HG02642 (cell line): ENCODE measurements around the gene FXYD2.

Source experiments
- ATAC-seq: cut with Tn5 transposase; IDR thresholded peaks from one replicate; pipeline ENCODE4 v1.9.1; 2021; ENCODE audit warnings: mild to moderate bottlenecking; ENCODE audit not compliant: unreplicated experiment, poor library complexity

The FXYD2 gene

DNA sequence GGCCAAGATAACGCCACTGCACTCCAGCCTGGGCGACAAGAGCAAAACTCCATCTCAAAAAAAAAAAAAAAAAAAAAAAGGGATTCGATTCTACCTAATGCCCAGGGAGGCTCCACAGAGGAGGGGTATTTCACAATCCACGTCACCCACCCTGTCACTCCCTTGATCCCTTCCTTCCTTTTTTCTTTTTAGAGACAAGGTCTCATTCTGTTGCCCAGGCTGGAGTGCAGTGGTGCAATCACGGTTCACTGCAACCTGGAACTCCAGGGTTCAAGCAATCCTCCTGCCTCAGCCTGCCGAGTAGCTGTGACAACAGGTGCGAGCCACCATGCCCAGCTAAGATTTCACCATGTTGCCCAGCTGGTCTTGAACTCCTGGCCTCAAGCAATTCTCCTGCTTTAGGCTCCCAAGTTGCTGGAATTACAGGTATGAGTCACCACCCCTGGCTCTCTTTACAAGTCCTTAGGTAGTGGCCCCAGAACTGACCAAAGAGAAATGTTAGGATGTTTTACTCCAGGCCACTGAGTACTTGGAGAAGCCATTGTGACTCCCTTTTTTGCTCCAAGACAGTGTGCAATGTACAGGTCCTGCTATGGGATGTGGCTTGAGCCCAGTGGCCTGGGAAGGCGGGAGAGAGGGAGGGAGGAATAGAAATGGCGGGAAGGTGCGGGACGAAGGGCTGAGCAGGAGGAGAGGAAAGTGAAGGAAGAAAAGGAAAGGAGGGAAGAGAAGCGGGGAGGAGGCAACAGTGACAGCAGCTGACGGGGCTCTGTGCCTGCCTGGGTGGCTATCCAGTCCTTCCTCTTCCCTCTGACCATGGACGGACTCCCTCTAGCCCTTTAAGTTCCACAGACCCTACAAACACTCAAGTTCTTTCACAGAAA is 11.8 kb upstream of the FXYD2 start:
- no peak for ATAC-seq

DNA sequence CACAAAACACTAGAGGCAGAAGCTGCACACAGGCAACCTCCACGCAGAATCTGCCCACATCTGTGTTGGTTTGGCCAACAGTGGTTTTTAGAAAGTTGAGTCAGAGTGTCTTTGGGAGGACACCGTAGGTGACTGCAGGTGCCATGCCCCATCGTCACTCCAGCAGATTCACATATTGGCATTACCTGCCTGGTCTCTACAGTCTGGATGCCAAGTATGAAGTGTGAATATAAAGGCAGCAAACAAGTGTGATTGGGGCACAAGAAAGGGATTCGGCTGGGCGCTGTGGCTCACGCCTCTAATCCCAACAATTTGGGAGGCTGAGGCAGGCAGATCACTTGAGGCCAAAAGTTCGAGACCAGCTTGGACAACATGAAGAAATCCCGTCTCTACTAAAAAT is 11.0 kb upstream of the FXYD2 start:
- ATAC-seq: no peak

DNA sequence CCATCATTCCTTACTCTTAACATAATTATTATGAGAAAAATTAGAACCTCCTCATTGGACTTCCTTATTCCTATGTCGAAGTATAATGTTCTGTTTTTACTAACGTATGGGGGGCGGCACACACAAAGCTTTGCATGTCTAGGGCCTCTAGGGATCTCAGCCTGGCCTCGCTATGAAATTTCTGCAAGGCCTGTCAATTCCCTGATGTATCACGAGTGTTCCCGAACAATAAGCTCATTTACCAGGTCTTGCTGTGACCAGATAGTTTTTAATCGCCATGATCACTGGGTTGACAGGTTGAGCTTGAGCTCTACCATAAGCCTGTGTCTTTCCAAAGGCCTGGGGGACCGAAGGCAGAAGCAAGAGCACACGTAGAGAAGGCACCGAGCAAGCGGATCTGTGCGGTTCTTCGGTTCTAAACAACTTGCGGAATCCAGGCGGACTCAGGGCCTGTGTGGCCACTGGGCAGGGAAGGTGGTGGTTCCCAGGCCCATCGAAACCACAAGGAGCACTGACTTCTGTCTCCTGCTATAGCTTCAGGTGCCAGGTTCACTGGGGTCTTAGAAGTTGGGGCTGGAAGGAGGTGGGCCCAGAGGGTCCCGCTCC is 10.4 kb upstream of the FXYD2 start:
- no peak for ATAC-seq

DNA sequence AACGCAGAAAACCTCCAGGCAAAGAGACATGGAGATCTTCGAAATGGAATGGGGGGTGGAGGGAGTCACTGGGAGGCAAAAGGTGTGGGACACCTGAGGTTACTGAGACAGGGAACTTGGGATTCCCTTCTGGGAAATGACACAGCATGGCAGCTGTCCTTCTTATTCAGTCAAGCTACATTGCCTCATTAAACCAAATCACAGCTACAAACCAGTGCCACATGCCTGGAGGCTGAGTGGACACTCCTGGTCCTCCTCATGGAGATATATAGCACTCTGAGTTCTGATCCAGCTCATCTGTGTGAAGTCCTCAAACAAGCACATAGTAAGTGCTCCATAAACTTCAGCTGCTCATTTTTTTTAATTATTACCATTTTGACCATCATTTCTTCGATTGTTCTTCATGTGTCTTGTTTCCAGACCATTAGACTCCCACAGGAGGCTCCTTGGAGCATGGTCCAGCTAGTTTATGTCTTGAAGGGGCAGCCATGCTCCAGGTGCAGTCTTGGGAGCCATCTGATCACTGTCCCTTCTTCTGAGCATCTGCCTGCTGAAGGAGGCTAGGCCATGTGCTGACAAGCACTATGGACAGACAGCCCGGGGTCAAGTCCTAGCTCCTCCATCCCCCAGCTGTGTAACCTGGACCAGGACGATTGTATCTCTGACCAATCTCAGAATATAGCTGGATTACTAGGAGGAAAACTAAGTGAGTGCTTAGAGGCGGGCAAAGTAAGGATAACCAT is 9.7 kb upstream of the FXYD2 start:
- ATAC-seq: no peak

DNA sequence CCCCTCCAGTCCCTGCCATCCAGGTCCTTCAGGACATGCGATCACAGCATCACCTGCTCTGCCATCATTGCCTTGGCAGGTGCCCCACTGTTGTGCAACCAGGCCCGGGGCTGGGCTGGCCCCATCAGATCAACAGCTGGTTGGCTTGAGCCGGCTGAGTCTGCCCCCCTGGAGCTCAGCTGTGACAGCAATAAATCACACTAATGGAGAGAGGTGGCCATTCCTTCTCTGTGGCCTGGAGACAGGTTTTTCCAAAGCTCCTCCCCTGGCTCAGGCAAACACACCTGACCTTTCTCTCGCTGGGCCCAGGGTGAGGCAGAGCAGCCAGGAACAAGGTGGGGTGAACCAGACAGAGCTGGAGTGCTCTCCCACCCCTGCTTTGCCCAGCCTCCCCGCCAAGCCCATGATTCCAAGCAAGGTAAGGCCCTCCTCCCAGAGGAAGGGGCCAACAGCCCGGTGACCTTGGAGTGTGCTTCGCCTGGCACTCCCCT is 8.9 kb upstream of the FXYD2 start:
- ATAC-seq: no peak

DNA sequence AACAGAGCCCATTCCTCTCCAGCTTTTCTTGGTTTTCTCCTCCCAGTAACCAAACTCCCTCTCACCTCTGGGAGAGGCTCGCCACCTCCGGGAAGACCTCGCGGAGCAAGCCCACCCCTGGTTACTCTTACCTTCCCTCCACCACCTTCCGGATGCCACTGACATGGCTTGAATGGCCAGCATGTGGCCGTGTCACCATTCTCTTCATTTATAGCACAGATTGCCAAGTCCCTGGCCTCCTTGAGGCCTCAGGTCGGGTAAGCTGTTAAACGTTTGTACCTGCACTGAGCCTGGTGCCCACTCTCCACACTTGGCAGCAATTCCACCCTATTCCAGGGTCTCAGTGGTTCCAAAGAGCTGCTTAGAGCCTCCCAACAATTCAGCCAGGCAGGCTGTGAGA is 8.0 kb upstream of the FXYD2 start:
- ATAC-seq: no peak

DNA sequence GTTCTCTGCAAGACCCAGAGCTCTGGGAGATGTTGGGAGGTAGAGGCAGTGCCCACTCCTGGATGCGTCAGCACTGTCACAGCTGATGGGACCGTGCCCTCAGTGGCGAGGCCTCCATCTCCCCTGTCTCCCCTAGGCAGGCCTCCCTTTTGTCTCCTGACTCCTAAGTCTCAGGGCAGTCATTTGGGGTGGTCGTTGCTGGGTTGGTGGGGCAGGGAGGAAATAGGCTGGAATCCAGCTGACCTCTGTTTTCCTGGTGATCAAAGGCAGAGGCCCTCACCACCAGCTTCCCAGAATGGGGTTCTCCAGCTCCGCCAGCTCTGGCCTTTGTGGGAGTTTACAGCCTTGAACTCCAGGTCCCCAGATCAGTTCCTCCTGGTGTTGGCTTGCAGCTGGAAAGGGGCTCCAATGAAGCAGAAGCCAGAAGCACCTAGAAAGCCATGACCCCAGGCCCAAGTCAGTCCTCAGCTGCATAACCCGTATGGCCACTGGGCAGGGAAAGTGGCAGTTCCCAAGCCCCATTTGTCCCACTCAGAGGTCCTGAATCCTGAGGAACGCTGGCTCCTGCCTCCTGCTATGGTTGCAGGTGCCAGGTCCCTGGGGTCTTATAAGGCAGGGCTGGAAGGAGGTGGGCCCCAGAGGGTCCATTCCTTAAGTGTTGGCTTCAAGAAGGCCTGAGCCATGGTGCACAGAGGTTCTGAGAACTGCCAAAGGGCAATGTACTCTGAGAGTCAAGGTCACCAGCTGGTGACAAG is 7.3 kb upstream of the FXYD2 start:
- ATAC-seq: no peak

DNA sequence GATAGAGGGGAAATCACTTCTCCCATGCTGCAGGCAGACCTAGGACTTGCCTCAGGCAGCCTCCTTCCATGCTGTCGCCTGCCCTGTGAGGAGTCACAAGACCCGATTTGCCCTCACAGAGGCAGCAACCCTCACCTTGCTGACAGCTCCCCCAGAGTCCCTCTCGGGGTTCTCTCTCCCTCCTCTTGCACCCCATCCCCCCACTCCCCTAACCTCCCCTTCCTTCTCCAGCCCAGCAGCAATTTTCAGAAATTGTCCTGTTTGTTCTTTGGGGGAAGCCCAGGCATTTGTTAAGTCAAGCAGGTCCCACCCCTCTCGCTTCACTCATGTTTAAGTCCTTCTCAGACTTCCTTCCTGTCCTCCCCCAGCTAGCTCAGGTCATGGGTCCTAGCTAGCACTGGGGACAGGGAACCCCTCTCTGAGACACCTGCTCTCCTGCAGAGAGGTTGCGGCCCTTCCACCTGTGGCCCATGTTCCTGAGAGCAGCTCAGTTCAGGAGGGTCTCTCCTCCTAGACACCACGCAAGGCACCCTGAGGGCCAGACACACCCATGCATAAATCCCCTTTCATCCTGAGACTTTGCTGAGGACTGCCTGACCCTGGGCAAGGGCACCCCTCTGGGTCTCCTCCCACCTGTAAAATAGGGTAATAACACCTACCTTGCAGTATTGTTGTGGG is 6.3 kb upstream of the FXYD2 start:
- no peak for ATAC-seq

DNA sequence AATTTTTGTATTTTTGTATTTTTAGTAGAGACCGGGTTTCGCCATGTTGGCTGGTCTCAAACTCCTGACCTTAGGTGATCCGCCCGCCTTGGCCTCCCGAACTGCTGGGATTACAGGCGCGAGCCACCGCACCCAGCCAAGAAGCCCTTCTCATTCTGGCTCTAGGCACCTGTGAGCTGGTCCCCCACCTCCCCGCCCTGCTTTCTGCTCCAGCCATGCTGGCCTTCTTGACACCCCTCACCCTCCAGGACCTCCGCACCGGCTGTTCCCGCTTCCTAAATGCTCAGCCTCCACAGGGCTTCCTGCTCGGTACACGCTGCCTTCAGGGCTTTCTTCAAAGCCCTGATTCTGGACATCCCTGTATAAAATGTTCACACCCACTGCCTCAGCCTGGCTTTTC is 5.5 kb upstream of the FXYD2 start:
- ATAC-seq: no peak

DNA sequence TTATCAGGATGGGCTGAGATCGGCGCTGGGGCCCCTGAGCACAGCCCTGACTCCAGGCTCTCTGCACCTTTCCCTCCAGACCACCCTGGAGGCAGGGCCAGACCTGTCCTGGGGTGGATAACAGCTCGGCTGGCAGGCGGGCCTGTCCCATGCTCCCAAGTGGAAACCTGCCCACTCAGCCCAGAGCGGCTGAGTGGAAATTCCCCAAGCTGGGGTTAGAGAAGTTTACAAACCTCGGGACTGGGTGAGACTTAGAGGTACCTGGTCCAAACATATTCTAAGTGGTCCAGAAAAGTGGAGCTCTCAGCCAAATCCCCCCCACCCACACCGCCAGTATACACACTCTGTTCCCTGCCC is 4.8 kb upstream of the FXYD2 start:
- no peak for ATAC-seq

DNA sequence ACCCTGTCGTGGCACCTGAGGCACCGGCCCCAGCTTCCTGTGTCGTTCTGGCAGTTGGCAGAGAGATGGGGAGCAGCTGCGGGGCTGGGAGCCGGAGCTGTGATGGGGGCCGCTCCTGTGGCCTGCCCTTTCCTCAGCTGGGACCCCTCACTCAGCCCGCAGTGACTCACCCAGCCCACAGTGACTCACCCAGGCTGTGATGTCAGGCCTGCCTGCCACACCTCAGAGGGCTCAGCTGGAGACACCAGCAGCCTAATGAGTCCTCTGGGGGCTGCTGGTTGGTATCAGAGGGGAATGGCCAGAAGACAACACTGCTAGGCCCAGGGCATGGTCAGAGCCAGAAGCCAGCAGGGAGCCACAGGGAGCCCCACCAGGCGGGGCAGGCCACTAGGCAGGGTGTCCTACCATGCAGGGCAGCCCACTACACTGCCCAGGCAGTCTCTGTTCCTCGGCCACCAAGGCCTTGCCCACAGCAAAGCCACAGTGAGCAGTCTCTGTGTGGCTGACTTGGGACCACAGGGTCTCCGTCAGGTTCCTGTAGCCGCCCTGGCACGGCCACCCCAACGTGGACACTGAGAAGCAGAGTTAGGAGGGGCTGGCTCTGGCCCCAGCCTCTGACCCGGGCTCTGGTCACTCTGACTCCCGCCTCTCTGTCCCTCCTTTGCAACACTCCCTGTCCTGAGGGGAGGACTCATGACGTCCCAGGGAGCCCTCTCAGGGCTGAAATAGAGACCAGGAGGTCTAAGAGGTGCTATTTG is 4.2 kb upstream of the FXYD2 start:
- peak; percentile 57 for ATAC-seq

DNA sequence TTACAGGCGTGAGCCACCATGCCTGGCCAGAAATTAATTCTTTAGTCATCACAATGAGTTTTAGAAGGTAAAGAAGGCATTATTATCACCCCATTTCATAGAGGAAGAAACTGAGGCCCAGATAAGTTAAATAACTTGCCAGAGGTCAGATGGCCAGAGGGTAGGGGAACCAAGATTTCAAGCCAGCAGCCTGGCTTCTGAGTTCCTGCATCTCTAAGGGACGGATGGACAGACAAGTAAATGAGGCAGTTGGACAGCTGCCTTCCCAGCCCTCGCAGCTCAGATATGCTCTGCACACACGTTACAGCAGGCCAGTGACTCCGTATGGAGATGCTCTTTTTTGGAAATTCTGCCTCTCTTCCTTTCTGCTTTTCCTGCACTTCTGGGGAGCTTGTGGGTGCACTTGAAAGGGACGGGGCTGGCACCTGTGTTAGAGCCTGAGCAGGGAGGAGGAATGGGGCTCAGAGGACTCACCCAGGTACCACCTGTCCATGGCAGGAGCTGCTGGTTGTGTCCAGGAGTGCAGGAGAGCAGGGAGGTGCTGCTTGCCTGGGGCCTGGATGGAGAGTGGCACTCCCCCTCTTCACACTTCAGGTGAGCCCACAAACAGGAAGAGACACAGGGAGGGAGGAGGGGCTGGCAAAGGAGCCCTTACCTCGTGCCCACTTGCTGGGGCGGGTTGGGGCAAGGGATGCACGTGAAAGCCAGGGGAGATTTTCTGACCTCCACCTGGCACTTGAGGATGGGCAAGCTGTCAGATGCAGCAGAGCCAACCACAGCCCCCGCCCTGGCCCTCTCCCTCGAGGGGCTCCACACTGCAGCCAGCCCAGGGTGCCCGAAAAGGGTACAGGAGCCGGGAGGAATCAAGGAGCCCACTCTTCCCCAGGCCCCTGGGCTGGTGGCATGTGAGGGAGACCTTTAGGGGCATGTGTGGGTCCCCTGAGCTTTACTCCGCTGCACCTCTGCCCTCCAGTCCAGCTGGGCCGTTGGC is 3.3 kb upstream of the FXYD2 start:
- ATAC-seq: no peak

DNA sequence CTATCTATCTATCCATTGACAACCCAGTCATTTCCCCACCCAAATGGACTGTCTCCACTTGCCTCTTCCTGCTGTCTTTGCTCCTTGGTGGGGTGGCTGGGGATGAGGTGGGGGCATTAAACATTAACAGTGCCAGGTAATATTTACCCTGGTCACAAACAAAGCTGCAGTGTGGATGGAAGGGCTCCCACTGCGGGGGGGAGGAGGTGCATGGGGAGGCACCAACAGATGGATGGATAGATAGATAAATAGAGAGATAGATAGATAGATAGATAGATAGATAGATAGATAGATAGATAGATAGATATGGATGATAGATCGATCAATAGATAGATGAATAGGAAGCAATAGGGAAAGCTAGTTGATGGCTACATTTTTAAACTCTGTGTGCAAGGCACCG is 2.3 kb upstream of the FXYD2 start:
- ATAC-seq: no peak

DNA sequence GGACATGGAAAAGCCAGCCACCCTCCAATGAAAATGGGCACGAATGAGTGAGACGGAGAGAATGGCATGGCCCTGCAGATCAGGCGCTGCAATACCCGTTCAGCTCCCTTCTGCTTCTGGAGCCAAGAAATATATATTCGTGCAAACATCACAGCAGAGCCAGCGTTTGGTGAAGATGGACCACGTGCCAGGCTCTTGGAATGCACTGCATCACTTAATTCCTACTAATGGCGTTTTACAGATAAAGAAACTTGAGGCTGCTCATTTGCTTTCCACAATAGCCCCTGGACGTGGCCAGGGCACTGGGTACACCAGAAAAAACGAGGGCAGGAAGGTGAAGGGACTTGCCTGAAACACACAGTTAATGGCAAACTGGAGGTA is 1.6 kb upstream of the FXYD2 start:
- ATAC-seq: no peak

DNA sequence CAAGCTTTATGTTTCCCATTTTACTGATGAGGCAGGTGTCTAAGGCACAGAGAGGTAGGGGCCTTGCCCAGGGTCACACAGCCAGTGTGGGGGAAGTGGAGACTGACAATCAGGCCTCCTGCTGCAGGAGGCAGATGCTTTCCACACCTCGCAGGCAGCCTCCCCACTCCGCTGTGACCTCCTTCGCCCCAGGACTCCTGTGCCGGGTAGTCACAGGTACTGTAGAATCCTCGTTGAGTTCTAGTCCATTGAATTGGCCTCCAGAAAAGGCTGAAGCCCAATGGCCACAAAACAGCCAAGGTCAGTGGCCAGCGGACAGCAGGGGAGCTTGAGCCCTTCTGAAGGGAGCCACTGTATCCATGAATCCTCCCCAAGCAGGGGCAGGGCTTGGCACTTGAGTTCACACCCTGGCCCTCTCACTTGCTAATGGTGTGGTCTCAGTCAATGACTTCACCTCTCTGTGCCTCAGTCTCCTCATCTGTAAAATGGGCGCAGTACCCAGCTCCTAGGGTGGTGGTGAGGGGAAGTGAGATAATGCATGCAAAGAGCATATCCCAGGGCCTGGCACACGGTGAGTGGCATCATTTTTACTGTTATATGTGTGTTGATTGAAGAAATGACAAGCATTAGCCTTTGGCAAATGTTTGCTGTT is 1.1 kb upstream of the FXYD2 start:
- ATAC-seq: no peak

DNA sequence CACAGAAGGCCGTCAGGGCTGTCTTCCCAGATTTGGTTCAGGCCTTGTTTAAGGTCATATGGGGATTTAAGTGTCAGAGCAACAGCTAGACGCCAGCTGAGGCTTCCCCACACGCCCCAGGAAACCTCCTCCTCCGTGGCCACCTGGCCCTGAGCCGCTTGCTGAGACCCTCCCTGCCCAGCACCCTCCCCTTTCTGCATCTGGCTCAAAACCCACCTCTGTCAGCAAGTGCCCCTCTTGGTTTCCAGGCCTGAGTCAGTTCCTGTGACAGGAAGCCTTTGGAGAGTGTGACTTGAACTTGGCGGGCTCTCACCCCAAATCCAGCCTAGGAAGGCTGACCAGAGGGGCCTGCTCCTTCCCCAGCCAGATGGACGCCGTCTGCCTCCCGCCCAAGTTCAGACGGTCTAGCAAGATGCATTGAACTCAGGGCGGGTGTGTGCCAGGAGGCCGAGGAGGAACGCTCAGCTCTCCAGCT is 561 bp downstream of the FXYD2 start:
- no peak for ATAC-seq

DNA sequence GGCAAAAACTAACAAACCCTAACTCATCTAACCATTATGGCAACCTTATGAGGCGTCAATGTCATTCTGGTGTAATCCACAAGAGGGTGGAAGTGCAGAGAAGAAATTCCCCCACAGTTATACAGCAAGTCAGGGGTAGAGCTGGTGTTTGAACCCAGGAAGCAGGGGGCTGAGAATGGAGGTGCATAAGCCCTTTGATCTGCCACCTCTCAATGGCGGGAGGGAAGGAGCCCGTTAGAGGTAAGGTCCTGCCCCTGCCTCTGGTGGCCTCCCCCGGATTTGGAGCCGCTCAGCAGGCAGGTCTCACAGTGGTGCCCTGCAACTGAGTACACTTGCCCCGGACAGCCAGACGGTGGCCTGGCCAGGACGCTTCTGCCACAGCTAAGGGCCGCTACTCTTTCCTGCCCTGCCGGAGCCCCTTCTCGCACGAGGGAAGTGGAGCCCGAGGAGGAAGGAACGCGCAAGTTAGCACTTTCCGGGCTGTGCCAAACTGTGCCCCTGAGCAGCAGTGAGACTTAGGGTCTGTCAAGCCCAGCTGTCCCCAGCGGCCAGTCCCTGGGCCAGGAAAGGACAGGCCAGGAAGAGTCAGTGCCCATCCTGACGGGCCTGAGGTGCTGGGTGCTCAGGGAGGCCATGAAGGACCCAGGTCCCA is 1.1 kb downstream of the FXYD2 start:
- no peak for ATAC-seq
